HepG2 (cell line): ENCODE measurements around the gene COMMD1. TPM values are rescaled to one million over a fixed set of nuclear protein-coding genes. Genes with fewer than 3 reads are reported as not detected.
A peak's percentile ranks its signal among the peaks of the same experiment; 100 is the strongest.

ENCODE experiments used
- CENPT ChIP-seq: sonication (generic); formaldehyde crosslinking; IDR thresholded peaks from 2 replicates; pipeline ENCODE4 v1.8.0; 2022; ENCODE audit warnings: low read depth, mild to moderate bottlenecking, moderate library complexity, missing genetic modification reagents
- EP300 ChIP-seq, 3 experiments: sonication (generic) in 1 of 3; formaldehyde crosslinking in 1 of 3; IDR thresholded peaks; 2 replicates each; pipeline versions ENCODE4 v1.5.1 to v1.6.1; 2011 to 2020; ENCODE audit warnings: low read depth in 2 of 3, low read length in 2 of 3, borderline replicate concordance in 1 of 3, improper control_type of control experiment in 1 of 3, mild to moderate bottlenecking in 1 of 3, missing genetic modification reagents in 1 of 3, moderate library complexity in 1 of 3
- IRX3 ChIP-seq: sonication (generic); formaldehyde crosslinking; IDR thresholded peaks from 2 replicates; pipeline ENCODE4 v1.8.1; 2023; ENCODE audit warnings: mild to moderate bottlenecking, low read depth, missing genetic modification reagents, borderline replicate concordance
- NBN ChIP-seq: fragments of 450-650 bp; conservative IDR thresholded peaks from 2 replicates; pipeline ENCODE4 v1.6.1; 2017
- RERE ChIP-seq: IDR thresholded peaks from 2 replicates; pipeline ENCODE4 v1.6.1; 2016; ENCODE audit warnings: low read depth, missing genetic modification reagents, missing compliant biosample characterization
- RFXANK ChIP-seq: IDR thresholded peaks from 2 replicates; pipeline ENCODE4 v1.6.1; 2016
- TIGD3 ChIP-seq: sonication (generic); formaldehyde crosslinking; IDR thresholded peaks from 2 replicates; pipeline ENCODE4 v1.5.1; 2020; ENCODE audit warnings: mild to moderate bottlenecking, missing genetic modification reagents, borderline replicate concordance
- USF2 ChIP-seq, 2 experiments: sonication (generic) in 1 of 2; formaldehyde crosslinking in 1 of 2; IDR thresholded peaks; 2 replicates each; pipeline versions ENCODE4 v1.5.1 to v1.6.1; 2011 to 2020; ENCODE audit warnings: borderline replicate concordance in 1 of 2, low read depth in 1 of 2, low read length in 1 of 2, mild to moderate bottlenecking in 1 of 2, missing genetic modification reagents in 1 of 2, moderate library complexity in 1 of 2
- ZNF124 ChIP-seq: sonication (generic); formaldehyde crosslinking; IDR thresholded peaks from 2 replicates; pipeline ENCODE4 v1.4.0; 2020; ENCODE audit warnings: missing genetic modification reagents
- ZNF503 ChIP-seq: sonication (generic); formaldehyde crosslinking; IDR thresholded peaks from 2 replicates; pipeline ENCODE4 v1.4.0; 2020; ENCODE audit warnings: missing genetic modification reagents
- ZXDC ChIP-seq: sonication (generic); formaldehyde crosslinking; IDR thresholded peaks from 2 replicates; pipeline ENCODE4 v1.5.0; 2020; ENCODE audit warnings: mild to moderate bottlenecking, missing genetic modification reagents
- ZZZ3 ChIP-seq: sonication (generic); formaldehyde crosslinking; IDR thresholded peaks from 2 replicates; pipeline ENCODE4 v1.4.0; 2020; ENCODE audit warnings: missing genetic modification reagents, mild to moderate bottlenecking, borderline replicate concordance
- polyA plus RNA-seq, 8 experiments: library from polyadenylated mRNA; depleted of rRNA in 3 of 8; stranded (reverse) in 7 of 8; unstranded in 1 of 8; fragments of >200 nt; fragmentation: Illumina TruSeq in 4 of 8; extraction: Trizol in 4 of 8; gene quantifications; 2 replicates each; pipeline versions ENCODE4 v1.2.1 to v1.2.3, GENCODE V29; 2011 to 2016; ENCODE audit warnings: low read depth in 4 of 8, missing spikeins in 1 of 8, mixed read lengths in 1 of 8; ENCODE audit not compliant: insufficient read depth in 1 of 8
- total RNA-seq, 5 experiments: library from RNA; depleted of rRNA; stranded (reverse); fragments of >200 nt; fragmentation: Illumina TruSeq; extraction: Trizol; gene quantifications; 2 replicates each; pipeline ENCODE4 v1.2.3, GENCODE V29; 2016; ENCODE audit warnings: low read depth in 1 of 5

COMMD1 gene
- total and polyA plus RNA-seq, 2 of the 13 experiments (the other 11 are each of a cell fraction or from before 2014, with no cell fraction given): 25.7 to 105 TPM

GRCh38 chr2:61888267-61889055, 17.0 kb upstream of the COMMD1 start, which contains the start of gene CCT4 (continued):
- TF ChIP-seq USF2 (IDR thresholded peaks at IDR 0.05; ENCODE audit: low read depth, low read length) (no peak), USF2 (CRISPR knock-in tag; IDR thresholded peaks at IDR 0.05; ENCODE audit: borderline replicate concordance) (no peak), NBN (no peak), RFXANK (CRISPR knock-in tag) (no peak), IRX3 (CRISPR knock-in tag) (peak; percentile 77; the same call in 1 of the 2 replicates), RERE (CRISPR knock-in tag) (peak; percentile 73), CENPT (peak; percentile 72; the same call in 1 of the 2 replicates), TIGD3 (peak; percentile 93; the same call in 1 of the 2 replicates), ZNF503 (CRISPR knock-in tag) (peak; percentile 70), ZXDC (CRISPR knock-in tag) (peak; percentile 91), ZZZ3 (peak; percentile 100), ZNF124 (peak; percentile 84; the same call in 1 of the 2 replicates), EP300 (IDR thresholded peaks at IDR 0.05; ENCODE audit: low read depth in 2 of 2, low read length in 2 of 2) (peak in 1 of 2 experiments; percentile 85; a peak in 2 of 4 replicates), EP300 (CRISPR knock-in tag; IDR thresholded peaks at IDR 0.05; ENCODE audit: borderline replicate concordance) (peak; percentile 45; the same call in 1 of the 2 replicates)
